HCT116 (cell line): ENCODE measurements around the gene ANO10. TPM values are rescaled to one million over a fixed set of nuclear protein-coding genes. Genes with fewer than 3 reads are reported as not detected.
"Not testable (repeated sequence)": the region's sequence is repeated elsewhere in the genome, so short reads cannot be mapped to it uniquely, and the experiment has no call there.

Source experiments
- ATAC-seq: fragments of 200-7000 bp; cut with Tn5 transposase; 2 replicates; pipeline ENCODE4 v1.9.1; 2020; ENCODE audit warnings: mild to moderate bottlenecking, moderate library complexity
- BruUV-seq: library from RNA; stranded (reverse); fragments of 400-500 nt; replicated peaks from 2 replicates; lab custom pipeline; 2021; lab: Mats Ljungman, UMichigan
- CTCF ChIA-PET: fragments of 300-600 bp; sonication (Branson Sonifier 250); formaldehyde crosslinking; loops from one replicate; lab custom pipeline; 2021; ENCODE audit warnings: antibody characterized with exemption; lab: Charles Lee
- POLR2A ChIA-PET: fragments of 300-600, 350-600 bp; sonication (Branson Sonifier 250); formaldehyde crosslinking; loops from one replicate; lab custom pipeline; 2021; ENCODE audit warnings: antibody characterized with exemption; lab: Charles Lee
- RAD21 ChIA-PET, 2 experiments: fragments of 300-600 bp; sonication (Branson Sonifier 250); formaldehyde crosslinking; loops; one replicate each; lab custom pipeline; 2023; ENCODE audit warnings: low total read pairs in 2 of 2; ENCODE audit not compliant: uncharacterized antibody in 2 of 2, unreplicated experiment in 2 of 2, low non-redundant PET in 1 of 2; lab: Charles Lee
- DNase-seq: peaks from one replicate; pipeline ENCODE4 v3.0.0-alpha.2; 2010; ENCODE audit warnings: low read depth, low spot score
- H2AFZ ChIP-seq: fragments of 200-600 bp; shearing (Covaris generic), sonication (generic); 2 replicates; pipeline ENCODE4 v1.6.1; 2017; ENCODE audit warnings: low read depth, mixed run types, mixed read lengths, antibody characterized with exemption, low read length; ENCODE audit not compliant: poor library complexity, severe bottlenecking
- H3K27ac ChIP-seq: 2 replicates; pipeline ENCODE4 v1.5.1; 2012; ENCODE audit warnings: low read depth, low read length
- H3K27me3 ChIP-seq: fragments of 200-600 bp; sonication (generic); 2 replicates; pipeline ENCODE4 v1.6.1; 2016; ENCODE audit warnings: mixed run types, low read length, mixed read lengths; ENCODE audit not compliant: insufficient read depth
- H3K36me3 ChIP-seq, 2 experiments: fragments of 200-500 bp in 1 of 2; fragments of 200-600 bp in 1 of 2; sonication (Bioruptor generic) in 1 of 2; sonication (generic) in 1 of 2; 2 replicates each; pipeline versions ENCODE4 v1.5.1 to v1.6.1; 2014 to 2016; ENCODE audit warnings: low read length in 2 of 2, inconsistent platforms in 1 of 2, mixed read lengths in 1 of 2, mixed run types in 1 of 2; ENCODE audit not compliant: insufficient read depth in 2 of 2, control insufficient read depth in 1 of 2
- H3K4me1 ChIP-seq, 2 experiments: fragments of 200-600 bp in 1 of 2; sonication (generic) in 1 of 2; 2 replicates each; pipeline versions ENCODE4 v1.5.1 to v1.6.1; 2012 to 2017; ENCODE audit warnings: low read length in 2 of 2, inconsistent platforms in 1 of 2, mild to moderate bottlenecking in 1 of 2, mixed read lengths in 1 of 2, mixed run types in 1 of 2, moderate library complexity in 1 of 2; ENCODE audit not compliant: insufficient read depth in 2 of 2, control insufficient read depth in 1 of 2
- H3K4me2 ChIP-seq: fragments of 200-600 bp; sonication (generic); 2 replicates; pipeline ENCODE4 v1.6.1; 2017; ENCODE audit warnings: mixed run types, low read length, mixed read lengths
- H3K4me3 ChIP-seq, 2 experiments: fragments of 200-600 bp in 1 of 2; sonication (generic) in 1 of 2; replicated peaks in 1 of 2; 2 replicates each; pipeline ENCODE4 v1.5.1; 2011 to 2016; ENCODE audit warnings: low read length in 2 of 2, control low read depth in 1 of 2, low read depth in 1 of 2, mild to moderate bottlenecking in 1 of 2, mixed read lengths in 1 of 2, mixed run types in 1 of 2
- H3K79me2 ChIP-seq: fragments of 200-600 bp; sonication (generic); 2 replicates; pipeline ENCODE4 v1.6.1; 2017; ENCODE audit warnings: mild to moderate bottlenecking, mixed run types, low read length, moderate library complexity, mixed read lengths; ENCODE audit not compliant: insufficient read depth
- H3K9ac ChIP-seq: fragments of 200-600 bp; sonication (generic); 2 replicates; pipeline ENCODE4 v1.6.1; 2016; ENCODE audit warnings: low read length, mixed read lengths
- H3K9me2 ChIP-seq: fragments of 200-600 bp; sonication (generic), shearing (Covaris generic); 2 replicates; pipeline ENCODE4 v1.6.1; 2017; ENCODE audit warnings: mixed run types, mild to moderate bottlenecking, moderate library complexity; ENCODE audit not compliant: insufficient read depth
- H3K9me3 ChIP-seq, 2 experiments: fragments of 200-500 bp in 1 of 2; fragments of 200-600 bp in 1 of 2; sonication (Bioruptor generic) in 1 of 2; sonication (generic) in 1 of 2; 2 replicates each; pipeline ENCODE4 v1.6.1; 2014 to 2017; ENCODE audit warnings: low read length in 2 of 2, mixed read lengths in 2 of 2, inconsistent platforms in 1 of 2, low read depth in 1 of 2, mild to moderate bottlenecking in 1 of 2, mixed run types in 1 of 2, moderate library complexity in 1 of 2; ENCODE audit not compliant: control insufficient read depth in 1 of 2, insufficient read depth in 1 of 2
- H4K20me1 ChIP-seq: fragments of 200-600 bp; sonication (generic), shearing (Covaris generic); 2 replicates; pipeline ENCODE4 v1.6.1; 2017; ENCODE audit warnings: mixed run types, mild to moderate bottlenecking, moderate library complexity; ENCODE audit not compliant: insufficient read depth
- ELF1 ChIP-seq: IDR thresholded peaks from 2 replicates; pipeline ENCODE4 v1.6.1; 2012; ENCODE audit warnings: low read depth, borderline replicate concordance
- EZH2 ChIP-seq: fragments of 200-600 bp; sonication (generic); IDR thresholded peaks from 2 replicates; pipeline ENCODE4 v1.6.1; 2017; ENCODE audit warnings: antibody characterized with exemption, mixed run types
- EZH2phosphoT487 ChIP-seq: fragments of 200-600 bp; IDR thresholded peaks from 2 replicates; pipeline ENCODE4 v1.6.1; 2018; ENCODE audit warnings: antibody characterized with exemption, borderline replicate concordance
- FOSL1 ChIP-seq: IDR thresholded peaks from 2 replicates; pipeline ENCODE4 v1.6.1; 2012; ENCODE audit warnings: low read depth
- POLR2A ChIP-seq: IDR thresholded peaks from 2 replicates; pipeline ENCODE4 v1.7.0; 2011; ENCODE audit warnings: borderline replicate concordance; ENCODE audit not compliant: insufficient read depth, insufficient read length; ENCODE audit errors: extremely low read depth
- POLR2AphosphoS5 ChIP-seq: IDR thresholded peaks from 2 replicates; pipeline ENCODE4 v1.6.1; 2011; ENCODE audit warnings: mild to moderate bottlenecking, low read depth, low read length, moderate library complexity
- RAD21 ChIP-seq: IDR thresholded peaks from 2 replicates; pipeline ENCODE4 v1.6.1; 2012; ENCODE audit warnings: low read depth, mild to moderate bottlenecking
- SP1 ChIP-seq: IDR thresholded peaks from 2 replicates; pipeline ENCODE4 v1.6.1; 2012; ENCODE audit warnings: low read depth
- SRF ChIP-seq: IDR thresholded peaks from 2 replicates; pipeline ENCODE4 v1.6.1; 2012; ENCODE audit warnings: low read depth
- YY1 ChIP-seq: IDR thresholded peaks from 2 replicates; pipeline ENCODE4 v1.6.1; 2011; ENCODE audit warnings: low read length, low read depth, moderate library complexity, mild to moderate bottlenecking; ENCODE audit not compliant: insufficient replicate concordance; ENCODE audit errors: extremely low read depth
- ZBTB33 ChIP-seq: IDR thresholded peaks from 2 replicates; pipeline ENCODE4 v1.6.1; 2011; ENCODE audit warnings: mild to moderate bottlenecking, low read length, moderate library complexity; ENCODE audit not compliant: insufficient replicate concordance; ENCODE audit errors: extremely low read depth
- ZFX ChIP-seq: fragments of 450-650 bp; IDR thresholded peaks from 2 replicates; pipeline ENCODE4 v1.6.1; 2017
- ZNF274 ChIP-seq: fragments of 200-500 bp; sonication (Bioruptor generic); IDR thresholded peaks from 2 replicates; pipeline ENCODE4 v1.6.1; 2014; ENCODE audit warnings: mild to moderate bottlenecking, low read depth, low read length, inconsistent platforms
- intact Hi-C: fragments of 100-400 bp; cut with micrococcal nuclease; formaldehyde crosslinking; loops from 2 replicates; pipeline ENCODE4 v1.10.0; 2022
- total RNA-seq: library from RNA; stranded (reverse); gene quantifications from one replicate; pipeline ENCODE4 v1.2.1, GENCODE V29; 2021; ENCODE audit not compliant: unreplicated experiment
- TF ChIP-seq, protein P1 (sequence below): IDR thresholded peaks from 2 replicates; pipeline ENCODE4 v1.6.1; 2012

ANO10 gene
- total RNA-seq, 1 experiment from 2014 or later = 13.3 TPM

DNA sequence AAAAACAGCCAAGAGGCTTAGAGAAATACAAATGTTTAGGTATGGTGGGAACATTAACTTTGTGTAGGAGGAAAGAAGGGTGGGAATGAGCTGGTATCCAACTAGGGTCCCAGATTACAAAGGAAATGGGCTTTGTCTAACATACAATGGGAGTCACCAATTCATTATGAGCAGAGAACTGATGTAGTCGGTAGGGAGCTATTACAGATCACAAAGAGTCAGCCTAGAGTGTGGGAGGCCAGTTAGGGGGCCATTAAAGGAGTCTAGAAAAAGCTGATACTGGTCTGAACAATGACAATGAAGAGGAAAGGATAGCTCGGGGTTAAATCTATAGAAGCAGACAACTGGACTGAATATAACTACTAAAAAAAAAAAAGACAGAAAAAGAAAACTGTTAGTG lies 15.5 kb downstream of the ANO10 start:
- ATAC-seq = no peak
- Histone ChIP-seq H3K27me3 (no peaks in the 10 kb centered on the region), H2AFZ (no peak overlapping the region), H3K9ac (no peak overlapping the region), H3K27ac (no peak overlapping the region), H3K36me3 (peaks cover 0 to 2% of the 10 kb centered on the region in 2 experiments; a peak in 1 of 4 replicates), H3K4me2 (no peak overlapping the region), H3K79me2 (no peaks in the 10 kb centered on the region), H3K4me3 (no peak overlapping the region), H3K9me3 (no peaks in the 10 kb centered on the region), H3K9me2 (no peaks in the 10 kb centered on the region), H4K20me1 (no peaks in the 10 kb centered on the region), H3K4me1 (no peaks in the 10 kb centered on the region)
- CTCF ChIA-PET = no interaction called here
- DNase-seq = no peak
- intact Hi-C loops = no loop called here
- RAD21 ChIA-PET = no interaction called here
- TF ChIP-seq RAD21 (no peak), POLR2A (no peak), ZFX (no peak), EZH2phosphoT487 (no peak), FOSL1 (no peak), ELF1 (no peak), EZH2 (no peak), ZBTB33 (no peak), SP1 (no peak), YY1 (no peak), POLR2AphosphoS5 (no peak), ZNF274 (no peak), SRF (no peak)
- TF ChIP-seq, protein P1, sequence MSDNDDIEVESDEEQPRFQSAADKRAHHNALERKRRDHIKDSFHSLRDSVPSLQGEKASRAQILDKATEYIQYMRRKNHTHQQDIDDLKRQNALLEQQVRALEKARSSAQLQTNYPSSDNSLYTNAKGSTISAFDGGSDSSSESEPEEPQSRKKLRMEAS = no peak
- POLR2A ChIA-PET = no interaction called here
- no TSS peak for BruUV-seq

DNA sequence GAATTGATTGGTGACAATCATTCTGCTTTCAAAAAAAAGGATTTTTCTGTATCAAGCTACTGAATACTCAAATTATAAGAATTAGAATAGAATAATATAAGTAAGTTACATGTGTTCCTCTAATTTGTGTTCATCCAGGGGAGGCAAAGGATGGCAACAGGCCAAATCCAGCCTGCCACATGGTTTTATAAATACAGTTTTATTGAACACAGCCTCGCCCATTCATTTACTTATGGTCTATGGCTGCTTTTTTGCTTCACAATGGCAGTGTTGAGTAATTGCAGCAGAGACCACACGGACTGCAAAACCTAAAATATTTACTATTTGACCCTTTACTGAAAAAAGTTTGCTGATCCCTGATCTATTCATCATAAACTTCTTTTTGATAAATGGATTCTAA lies 21.9 kb downstream of the ANO10 start:
- H3K4me2 ChIP-seq, H3K9me2 ChIP-seq, H3K27me3 ChIP-seq, ATAC-seq, H3K36me3 ChIP-seq, CTCF ChIA-PET, H3K9ac ChIP-seq, H4K20me1 ChIP-seq, intact Hi-C loops, H3K27ac ChIP-seq, H3K4me1 ChIP-seq, H3K9me3 ChIP-seq, POLR2A ChIA-PET, H3K4me3 ChIP-seq, BruUV-seq, DNase-seq, H2AFZ ChIP-seq, H3K79me2 ChIP-seq, RAD21 ChIA-PET: not testable (repeated sequence)
